BE2C (cell line): Measurements from ENCODE around the gene GNG7.
"Not testable (repeated sequence)": the region's sequence is repeated elsewhere in the genome, so short reads cannot be mapped to it uniquely, and the experiment has no call there.

Experiments
- DNase-seq: peaks from one replicate; pipeline ENCODE4 v3.0.0-alpha.2; 2020
- H3K27me3 ChIP-seq: fragments of 250-450 bp; sonication (Bioruptor Pico); 2 replicates; pipeline ENCODE4 v1.5.1; 2020; ENCODE audit warnings: mild to moderate bottlenecking
- H3K36me3 ChIP-seq: fragments of 250-450 bp; sonication (Bioruptor Pico); 2 replicates; pipeline ENCODE4 v1.5.1; 2020; ENCODE audit warnings: mild to moderate bottlenecking
- H3K4me1 ChIP-seq: fragments of 250-450 bp; sonication (Bioruptor Pico); 2 replicates; pipeline ENCODE4 v1.5.1; 2020
- H3K4me3 ChIP-seq: 2 replicates; pipeline ENCODE4 v1.5.1; 2011; ENCODE audit warnings: low read depth, low read length
- H3K9me3 ChIP-seq: fragments of 250-450 bp; sonication (Bioruptor Pico); 2 replicates; pipeline ENCODE4 v1.5.1; 2020
- CTCF ChIP-seq: IDR thresholded peaks from 2 replicates; pipeline ENCODE4 v1.5.1; 2012; ENCODE audit warnings: mild to moderate bottlenecking, low read depth, low read length

Gene GNG7

GRCh38 chr19:2716722-2717637 is 14.5 kb upstream of the GNG7 start:
- TF ChIP-seq CTCF, result no peak
- H3K9me3 ChIP-seq, result 0 out of 2 replicates have a peak, but pooled peaks cover 5% of the 10 kb centered on the region
- no peak for DNase-seq
- no peak overlapping the region for H3K4me3 ChIP-seq
- H3K27me3 ChIP-seq, result no peaks in the 10 kb centered on the region
- no peaks in the 10 kb centered on the region for H3K4me1 ChIP-seq
- peaks cover 14% of the 10 kb centered on the region for H3K36me3 ChIP-seq

GRCh38 chr19:2716275-2716650 is 13.8 kb upstream of the GNG7 start:
- Histone ChIP-seq H3K27me3 (no peaks in the 10 kb centered on the region), H3K4me1 (no peaks in the 10 kb centered on the region), H3K4me3 (no peak overlapping the region), H3K9me3 (0 out of 2 replicates have a peak, but pooled peaks cover 5% of the 10 kb centered on the region), H3K36me3 (peaks cover 14% of the 10 kb centered on the region)
- no peak for TF ChIP-seq CTCF
- DNase-seq, result no peak

- peaks cover 14% of the 10 kb centered on the region for H3K36me3 ChIP-seq
- 0 out of 2 replicates have a peak, but pooled peaks cover 5% of the 10 kb centered on the region for H3K9me3 ChIP-seq
- no peak for DNase-seq
- no peak overlapping the region for H3K4me3 ChIP-seq
- no peak for TF ChIP-seq CTCF
- H3K27me3 ChIP-seq, result no peaks in the 10 kb centered on the region
- no peaks in the 10 kb centered on the region for H3K4me1 ChIP-seq
Observed at GRCh38 chr19:2715470-2716274, 13.2 kb upstream of the GNG7 start.

GRCh38 chr19:2714531-2715269 is 12.2 kb upstream of the GNG7 start:
- Histone ChIP-seq H3K9me3 (0 out of 2 replicates have a peak, but pooled peaks cover 5% of the 10 kb centered on the region), H3K4me1 (no peaks in the 10 kb centered on the region), H3K4me3 (no peak overlapping the region), H3K36me3 (peaks cover 14% of the 10 kb centered on the region), H3K27me3 (no peaks in the 10 kb centered on the region)
- no peak for DNase-seq
- no peak for TF ChIP-seq CTCF

GRCh38 chr19:2714102-2714501 is 11.6 kb upstream of the GNG7 start:
- DNase-seq, H3K9me3 ChIP-seq, H3K4me3 ChIP-seq, H3K4me1 ChIP-seq, H3K27me3 ChIP-seq: not testable (repeated sequence)
- H3K36me3 ChIP-seq, result peaks cover 14% of the 10 kb centered on the region

- DNase-seq, H3K4me1 ChIP-seq, H3K9me3 ChIP-seq, H3K27me3 ChIP-seq, H3K4me3 ChIP-seq: not testable (repeated sequence)
- H3K36me3 ChIP-seq, result peaks cover 14% of the 10 kb centered on the region
Observed at GRCh38 chr19:2713170-2713569, 10.7 kb upstream of the GNG7 start.
